NCI-H82 (cell line): ENCODE results near the gene SHCBP1L.
"Not testable (repeated sequence)": the region's sequence is repeated elsewhere in the genome, so short reads cannot be mapped to it uniquely, and the experiment has no call there.

ENCODE experiments used
- DNase-seq: peaks from one replicate; lab custom pipeline; 2025; lab: John Stamatoyannopoulos, UW

SHCBP1L gene

DNA sequence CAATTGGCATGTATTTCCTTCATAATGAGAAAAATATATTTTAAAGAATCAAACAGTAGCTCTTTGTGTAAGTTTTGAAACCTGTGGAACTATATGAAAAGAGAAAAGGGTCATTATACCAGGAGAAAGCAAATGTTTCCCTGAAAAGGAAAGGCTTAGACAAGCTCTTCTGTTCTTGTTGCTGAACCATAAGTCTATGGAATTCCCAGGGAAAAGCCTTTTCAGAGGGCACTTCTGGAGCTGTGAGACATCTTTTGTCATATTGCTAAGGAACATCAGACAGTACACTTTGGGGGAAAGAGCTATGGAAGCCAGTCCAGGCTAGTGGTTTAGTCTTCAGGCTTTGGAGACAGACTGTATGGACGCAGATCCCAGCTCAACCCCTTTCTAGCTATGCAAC lies 12.1 kb upstream of the SHCBP1L start:
- no peak for DNase-seq

GRCh38 chr1:182962554-182963115 lies 9.7 kb upstream of the SHCBP1L start:
- peak; percentile 94 for DNase-seq

DNA sequence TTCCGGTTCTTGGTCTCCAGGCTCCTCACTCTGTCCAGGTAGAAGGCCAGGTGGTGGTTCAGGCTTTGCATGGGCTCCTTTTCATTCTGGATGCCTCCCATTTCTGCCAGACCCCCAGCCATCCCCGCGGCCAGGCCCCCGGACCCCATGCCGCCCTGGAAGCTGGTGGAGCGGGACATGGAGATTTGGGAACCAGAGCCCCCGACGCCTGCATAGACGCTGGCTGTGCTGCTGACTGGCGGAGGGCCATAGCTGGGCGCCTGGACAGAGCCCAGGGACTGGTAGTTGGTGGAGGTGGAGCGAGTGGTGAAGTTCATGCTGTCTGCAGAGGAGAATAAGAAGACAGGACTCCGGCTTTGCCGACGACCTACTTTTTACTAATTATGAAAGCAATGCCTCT lies 7.1 kb upstream of the SHCBP1L start:
- DNase-seq = no peak

DNA sequence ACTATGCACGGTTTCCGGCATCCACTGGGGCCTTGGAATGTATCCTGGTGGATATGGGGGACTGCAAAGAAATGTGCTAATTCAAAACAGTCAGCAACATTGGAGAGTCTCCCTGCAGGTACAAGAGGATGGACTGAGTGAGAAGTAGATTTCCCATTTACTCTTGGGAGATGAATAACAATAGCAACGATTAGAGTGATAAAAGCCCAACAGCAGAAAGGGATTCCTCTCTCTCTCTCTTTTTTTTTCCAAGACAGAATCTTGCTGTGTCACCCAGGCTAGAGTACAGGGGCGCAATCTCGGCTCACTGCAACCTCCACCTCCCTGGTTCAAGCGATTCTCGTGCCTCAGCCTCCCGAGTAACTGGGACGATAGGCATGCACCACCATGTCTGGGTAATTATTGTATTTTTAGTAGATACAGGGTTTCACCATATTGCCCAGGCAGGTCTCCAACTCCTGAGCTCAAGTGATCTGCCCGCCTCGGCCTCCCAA lies 5.0 kb upstream of the SHCBP1L start:
- DNase-seq = no peak

DNA sequence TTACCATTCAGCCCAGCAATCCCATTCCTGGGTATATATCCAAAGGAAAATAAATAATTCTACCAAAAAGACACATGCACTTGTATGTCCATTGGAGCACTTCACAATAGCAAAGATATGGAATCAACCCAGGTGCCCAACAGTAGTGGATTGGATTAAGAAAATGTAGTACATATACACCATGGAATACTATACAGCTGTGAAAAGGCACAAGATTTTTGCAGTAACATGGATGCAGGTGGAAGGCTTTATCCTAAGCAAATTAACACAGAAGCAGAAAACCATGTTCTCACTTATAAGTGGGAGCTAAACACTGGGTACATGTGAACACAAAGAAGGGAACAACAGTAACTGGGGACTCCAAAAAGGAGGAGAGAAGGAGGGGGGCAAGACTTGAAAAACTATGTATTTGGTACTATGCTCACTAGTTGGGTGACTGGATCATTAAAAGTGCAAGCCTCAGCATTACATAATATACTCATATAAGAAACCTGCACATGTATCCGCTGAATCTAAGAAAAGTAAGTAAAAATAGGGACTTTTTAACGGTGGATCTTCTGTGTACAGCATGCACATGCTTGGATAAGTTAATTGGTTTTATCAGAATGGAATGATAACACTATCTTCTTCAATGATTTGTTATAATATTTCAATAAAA lies 3.9 kb upstream of the SHCBP1L start:
- no peak for DNase-seq

DNA sequence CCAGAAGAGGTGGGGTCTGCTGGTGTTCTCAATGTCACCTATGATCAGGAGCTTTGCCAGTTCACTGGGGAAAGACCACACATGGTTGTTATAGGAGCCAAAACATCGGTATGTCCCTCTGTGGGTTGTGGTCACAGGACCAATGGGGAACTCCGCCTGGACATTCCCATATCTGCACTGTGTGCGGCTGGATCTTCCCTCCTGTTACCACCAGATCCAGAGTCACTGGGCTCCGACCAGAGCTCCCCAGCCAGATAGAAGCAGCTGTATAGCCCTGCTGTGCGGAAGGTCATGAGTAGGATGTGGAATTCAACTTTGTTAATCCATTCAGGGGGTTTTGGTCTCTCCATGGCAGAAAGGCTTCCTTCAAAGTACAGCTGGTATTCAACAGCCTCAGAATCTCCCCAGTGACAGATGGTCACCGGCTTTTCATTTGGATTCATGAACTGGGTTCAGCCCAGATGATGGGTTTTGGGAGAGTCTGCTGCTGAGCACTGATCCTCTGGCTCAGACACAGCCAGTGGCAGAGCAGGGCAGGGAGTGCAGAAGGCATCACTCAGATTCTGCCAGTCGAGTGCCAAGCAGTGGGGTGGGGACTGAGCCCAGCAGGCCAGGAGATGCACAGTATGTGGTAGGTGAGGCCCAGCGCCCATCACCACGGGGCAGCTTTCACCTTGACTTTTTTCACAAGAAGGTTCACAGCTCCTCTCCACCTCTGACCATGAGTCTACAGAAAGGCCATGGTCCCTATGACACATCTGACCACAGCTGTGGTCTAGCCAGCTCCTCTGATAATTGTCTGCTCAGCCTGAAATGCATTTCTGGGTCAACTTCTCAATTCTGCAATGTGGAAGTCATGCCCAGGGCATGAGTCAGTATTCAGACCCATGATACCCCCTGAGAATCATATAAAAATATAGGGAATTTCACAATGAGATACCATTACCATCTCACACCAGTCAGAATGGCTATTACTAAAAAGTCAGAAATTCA lies 2.9 kb upstream of the SHCBP1L start:
- peak; percentile 99 for DNase-seq

DNA sequence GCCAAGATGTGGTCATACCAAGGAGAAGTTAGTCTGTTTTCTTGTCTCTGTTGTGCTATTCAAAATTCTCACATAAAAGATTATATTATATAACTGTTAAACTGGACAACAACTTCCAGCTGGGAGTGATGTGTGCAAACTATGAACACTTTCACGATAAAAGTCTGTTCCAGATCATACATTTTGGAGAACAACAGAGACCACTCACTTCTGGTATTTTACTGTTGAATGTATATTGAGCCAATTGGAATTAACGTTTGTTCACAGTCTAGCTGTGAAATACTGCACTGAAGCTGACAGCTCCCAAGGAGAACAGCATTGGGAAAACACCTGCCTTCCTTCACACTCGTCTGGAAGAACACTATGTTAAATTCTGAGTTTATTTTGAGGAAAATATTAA lies 860 bp upstream of the SHCBP1L start:
- no peak for DNase-seq

- DNase-seq = not testable (repeated sequence)
These were observed 9.6 kb downstream of the SHCBP1L start for GRCh38 chr1:182943336-182943735.

DNA sequence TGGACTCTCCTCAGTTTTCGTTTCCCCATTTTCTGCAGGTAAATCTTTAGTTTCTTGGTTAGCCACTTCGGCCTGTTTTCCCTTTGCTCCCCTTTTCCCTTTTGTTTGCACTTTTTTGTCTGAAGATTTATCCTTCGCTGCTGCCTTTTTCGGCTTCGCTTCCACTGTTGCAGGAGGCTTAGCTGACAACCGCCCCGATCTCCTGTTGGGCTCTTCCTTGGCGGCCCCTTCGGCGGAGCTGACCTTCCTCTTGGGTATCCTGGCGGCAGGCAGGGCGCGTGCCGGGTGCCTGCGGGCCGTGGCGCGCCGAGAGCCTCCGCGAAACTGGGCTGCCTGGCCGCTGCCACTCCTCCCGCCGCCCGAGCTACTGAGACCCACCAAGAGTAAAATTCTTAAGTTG lies 10.8 kb downstream of the SHCBP1L start:
- DNase-seq = not testable (repeated sequence)

DNA sequence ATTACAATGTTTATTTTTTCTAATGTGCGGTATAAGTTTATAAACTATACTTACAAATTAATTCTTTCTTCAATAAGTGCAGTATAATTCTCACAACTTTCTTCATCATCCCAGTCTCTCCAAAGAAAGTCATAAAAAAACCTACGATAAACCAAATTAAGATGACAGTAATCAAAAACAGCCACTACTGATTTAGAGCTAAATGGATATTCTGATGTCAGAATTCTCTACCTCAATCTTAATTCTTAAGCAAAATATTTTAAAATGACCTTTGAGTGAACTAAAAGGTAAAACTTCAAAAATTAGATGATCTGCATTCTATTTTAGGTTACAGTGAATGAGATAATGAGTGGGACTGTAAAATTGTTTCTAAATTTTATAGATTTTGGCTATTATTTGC lies 13.6 kb downstream of the SHCBP1L start:
- DNase-seq = no peak

DNA sequence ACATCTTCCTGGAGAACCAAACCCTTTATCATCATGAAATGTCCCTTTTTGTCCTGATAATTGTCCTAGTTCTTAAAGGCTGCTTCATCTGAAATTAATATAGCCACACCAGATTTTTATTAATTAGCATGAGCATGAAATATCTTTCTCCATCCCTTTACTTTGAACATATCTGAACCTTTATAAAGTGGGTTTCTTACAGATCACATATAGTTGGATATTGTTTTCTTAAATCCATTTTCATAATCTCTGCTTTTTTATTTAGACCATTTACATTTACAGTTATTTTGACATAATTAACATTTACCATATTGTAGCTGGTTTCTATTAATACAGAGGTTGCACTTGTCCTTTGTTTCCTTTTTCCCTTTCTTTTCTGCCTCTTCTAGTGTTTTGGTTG lies 17.2 kb downstream of the SHCBP1L start:
- no peak for DNase-seq

- DNase-seq = no peak
These were observed 22.0 kb downstream of the SHCBP1L start for GRCh38 chr1:182930985-182931384.

DNA sequence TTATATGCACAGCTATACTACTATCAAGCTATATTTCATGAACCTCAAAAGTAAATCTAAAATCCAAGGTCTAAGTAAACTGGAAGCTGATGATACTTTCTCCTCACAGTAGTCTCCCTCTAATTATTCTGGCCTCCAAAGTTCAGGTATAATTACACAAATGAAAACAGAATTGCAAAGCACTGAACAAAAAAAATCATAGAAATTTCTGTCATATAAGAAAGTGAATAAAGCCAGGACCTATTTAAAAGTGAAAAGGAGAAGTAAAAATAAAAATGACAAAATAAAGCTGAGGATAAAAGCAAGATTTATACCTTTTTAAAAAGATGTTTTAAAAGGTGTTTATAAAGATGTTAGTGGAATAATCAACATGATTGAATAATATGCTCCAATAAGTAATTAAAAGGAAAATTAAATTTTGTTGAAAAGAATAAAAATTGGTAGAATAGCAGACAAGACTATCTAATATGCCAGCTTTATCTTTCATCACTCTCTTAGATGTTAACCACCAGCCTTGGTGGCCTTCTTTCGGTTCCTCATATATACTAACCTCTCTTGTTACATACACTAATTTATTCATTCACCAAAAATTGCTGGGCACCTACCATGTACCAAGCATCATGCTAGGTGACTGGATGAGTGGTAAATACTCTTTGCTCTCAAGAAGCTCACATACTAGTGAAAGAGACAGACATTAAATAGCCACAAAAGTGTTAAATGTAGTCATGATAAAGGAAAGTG lies 25.1 kb downstream of the SHCBP1L start:
- DNase-seq = no peak

GRCh38 chr1:182925661-182926060 lies 27.3 kb downstream of the SHCBP1L start:
- DNase-seq = no peak

DNA sequence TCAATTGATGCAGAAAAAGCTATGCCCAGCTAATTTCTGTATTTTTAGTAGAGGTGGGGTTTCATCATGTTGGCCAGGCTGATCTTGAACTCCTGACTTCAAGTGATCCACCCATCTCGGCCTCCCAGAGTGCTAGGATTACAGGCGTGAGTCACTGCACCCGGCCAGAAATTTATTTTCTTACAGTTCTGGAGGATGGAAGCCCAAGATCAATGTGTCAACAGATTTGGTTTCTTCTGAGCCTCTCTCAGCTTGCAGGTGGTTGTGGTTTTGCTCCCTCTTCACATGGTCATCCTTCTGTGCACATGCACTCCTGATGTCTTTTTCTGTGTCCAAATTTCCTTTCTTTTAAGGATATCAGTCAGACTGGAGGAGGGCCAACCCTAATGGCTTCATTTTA lies 35.6 kb downstream of the SHCBP1L start:
- no peak for DNase-seq

DNA sequence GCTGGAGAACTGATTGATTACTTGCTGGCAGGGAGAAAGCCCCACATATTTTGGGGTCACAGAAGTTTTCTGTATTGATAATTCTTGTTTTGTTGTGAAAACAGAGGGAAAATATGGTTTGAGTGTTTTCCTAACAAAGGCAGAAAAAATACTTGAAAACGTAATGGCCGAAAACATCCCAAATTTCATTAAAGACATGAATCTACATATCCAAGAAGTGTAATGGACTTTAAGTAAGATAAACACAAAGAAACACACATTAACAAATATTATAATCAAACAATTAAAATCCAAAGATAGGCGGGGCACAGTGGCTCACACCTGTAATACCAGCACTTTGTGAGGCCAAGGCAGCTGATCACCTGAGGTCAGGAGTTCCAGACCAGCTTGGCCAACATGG lies 39.6 kb downstream of the SHCBP1L start:
- no peak for DNase-seq

DNA sequence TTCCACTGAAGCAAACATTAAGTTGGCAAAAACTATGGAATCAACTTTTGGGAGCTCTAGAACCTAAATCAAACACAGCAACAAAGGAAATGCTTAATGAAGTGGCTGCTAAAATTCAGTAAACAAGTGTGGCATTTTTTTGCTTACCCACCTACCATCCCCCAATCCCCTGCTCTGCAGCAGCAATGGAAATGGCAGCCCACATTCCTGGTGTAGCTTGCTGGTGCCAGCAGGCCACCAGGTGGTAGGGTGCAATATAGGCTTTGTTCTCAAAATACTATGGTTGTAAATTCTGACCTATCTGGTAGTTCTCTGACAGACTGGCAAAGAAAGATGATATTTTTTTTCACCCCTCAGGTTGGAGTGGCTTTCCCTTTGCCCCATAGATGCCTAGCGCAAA lies 42.8 kb downstream of the SHCBP1L start:
- DNase-seq = peak; percentile 37

- peak; percentile 98 for DNase-seq
These were observed 43.4 kb downstream of the SHCBP1L start for GRCh38 chr1:182909578-182909977.

GRCh38 chr1:182905321-182905720 lies 47.6 kb downstream of the SHCBP1L start:
- no peak for DNase-seq

DNA sequence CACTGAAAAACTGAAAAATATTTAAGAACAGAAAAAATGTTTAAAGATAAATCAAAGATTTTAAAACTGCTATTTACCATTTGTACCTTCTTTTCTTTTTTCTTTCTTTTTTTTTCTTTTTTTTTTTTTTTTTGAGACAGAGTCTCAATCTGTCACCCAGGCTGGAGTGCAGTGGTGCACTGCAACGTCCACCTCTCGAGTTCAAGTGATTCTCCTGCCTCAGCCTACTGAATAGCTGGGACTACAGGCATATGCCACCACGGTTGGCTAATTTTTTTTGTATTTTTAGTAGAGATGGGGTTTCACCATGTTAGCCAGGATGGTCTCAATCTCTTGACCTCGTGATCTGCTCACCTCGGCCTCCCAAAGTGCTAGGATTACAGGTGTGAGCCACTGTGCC lies 51.0 kb downstream of the SHCBP1L start:
- DNase-seq = not testable (repeated sequence)

- DNase-seq = no peak
These were observed 55.3 kb downstream of the SHCBP1L start for GRCh38 chr1:182897696-182898095.
